HG02588 (cell line): Measurements from ENCODE around the gene RBM22.
"Not testable (repeated sequence)": the region's sequence is repeated elsewhere in the genome, so short reads cannot be mapped to it uniquely, and the experiment has no call there.

ENCODE experiments used
- ATAC-seq: cut with Tn5 transposase; IDR thresholded peaks from one replicate; pipeline ENCODE4 v1.9.1; 2021; ENCODE audit warnings: mild to moderate bottlenecking, moderate library complexity; ENCODE audit not compliant: unreplicated experiment

RBM22 gene

DNA sequence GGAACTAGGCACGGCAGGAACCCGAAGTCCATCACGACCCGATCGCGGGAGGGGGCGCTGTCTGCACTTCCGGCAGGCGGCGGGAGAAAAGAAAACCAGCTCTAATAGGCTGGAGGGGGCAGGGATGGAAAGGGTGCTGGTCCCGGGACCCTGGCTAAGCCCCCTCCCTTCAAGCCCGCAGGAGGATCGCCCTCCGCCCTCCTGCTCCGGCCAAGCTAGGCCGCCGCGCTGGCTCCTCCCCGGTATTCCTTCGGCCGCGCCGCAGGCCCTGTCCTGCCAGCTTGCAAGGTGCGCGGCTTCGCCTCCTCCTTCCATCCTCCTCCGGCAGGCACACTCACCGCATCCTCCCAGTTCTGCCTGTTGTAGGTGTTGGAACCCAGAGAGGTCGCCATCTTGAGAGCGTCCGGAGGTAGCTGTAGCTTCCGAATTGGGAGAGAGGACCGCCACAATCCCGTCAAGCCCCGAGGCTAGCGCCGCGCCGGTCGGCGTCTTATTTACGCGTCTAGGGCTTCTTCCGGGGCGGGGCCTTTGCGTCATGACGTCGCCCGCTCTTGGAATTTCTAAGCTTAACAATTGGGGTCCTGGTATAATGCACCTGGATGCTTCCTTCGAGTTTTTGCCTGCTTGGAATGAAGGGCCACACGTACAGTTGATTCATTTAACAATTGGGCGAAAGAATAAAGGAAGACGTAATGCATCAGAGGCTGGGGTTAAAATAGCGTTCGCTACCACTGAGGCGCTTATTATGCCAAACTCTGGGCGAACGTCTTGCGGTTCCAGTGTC, at the start of gene RBM22:
RBM22 (minus strand) TSS at position 469 of the 784 bp plus-strand sequence; CDS start at position 392, 77 bp downstream.
- ATAC-seq = peak; percentile 96

DNA sequence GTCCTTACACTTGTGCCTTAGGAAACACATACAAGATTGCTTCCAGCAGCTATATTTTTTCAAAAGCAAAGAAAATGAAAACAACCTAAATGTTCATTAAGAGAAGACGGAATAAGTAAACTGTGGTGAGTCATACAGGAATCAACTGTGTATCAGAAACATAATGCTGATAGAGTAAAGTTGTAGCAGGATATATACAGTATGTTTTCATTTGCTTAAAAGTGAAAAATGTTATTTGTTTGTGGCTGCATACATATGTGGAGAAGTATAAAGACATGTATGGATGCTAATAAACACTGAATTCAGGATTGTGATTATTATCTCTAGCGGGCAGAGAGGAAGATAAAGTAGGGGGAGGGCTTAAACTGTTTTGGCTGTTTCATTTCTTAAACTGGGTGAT, 49.6 kb upstream of the RBM22 start:
- no peak for ATAC-seq

DNA sequence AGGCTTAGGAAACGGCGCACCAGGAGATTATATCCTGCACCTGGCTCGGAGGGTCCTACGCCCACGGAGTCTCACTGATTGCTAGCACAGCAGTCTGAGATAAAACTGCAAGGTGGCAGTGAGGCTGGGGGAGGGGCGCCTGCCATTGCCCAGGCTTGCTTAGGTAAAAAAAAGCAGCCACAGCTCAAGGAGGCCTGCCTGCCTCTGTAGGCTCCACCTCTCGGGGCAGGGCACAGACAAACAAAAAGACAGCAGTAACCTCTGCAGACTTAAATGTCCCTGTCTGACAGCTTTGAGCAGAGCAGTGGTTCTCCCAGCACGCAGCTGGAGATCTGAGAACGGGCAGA, 42.3 kb upstream of the RBM22 start:
- ATAC-seq = not testable (repeated sequence)

DNA sequence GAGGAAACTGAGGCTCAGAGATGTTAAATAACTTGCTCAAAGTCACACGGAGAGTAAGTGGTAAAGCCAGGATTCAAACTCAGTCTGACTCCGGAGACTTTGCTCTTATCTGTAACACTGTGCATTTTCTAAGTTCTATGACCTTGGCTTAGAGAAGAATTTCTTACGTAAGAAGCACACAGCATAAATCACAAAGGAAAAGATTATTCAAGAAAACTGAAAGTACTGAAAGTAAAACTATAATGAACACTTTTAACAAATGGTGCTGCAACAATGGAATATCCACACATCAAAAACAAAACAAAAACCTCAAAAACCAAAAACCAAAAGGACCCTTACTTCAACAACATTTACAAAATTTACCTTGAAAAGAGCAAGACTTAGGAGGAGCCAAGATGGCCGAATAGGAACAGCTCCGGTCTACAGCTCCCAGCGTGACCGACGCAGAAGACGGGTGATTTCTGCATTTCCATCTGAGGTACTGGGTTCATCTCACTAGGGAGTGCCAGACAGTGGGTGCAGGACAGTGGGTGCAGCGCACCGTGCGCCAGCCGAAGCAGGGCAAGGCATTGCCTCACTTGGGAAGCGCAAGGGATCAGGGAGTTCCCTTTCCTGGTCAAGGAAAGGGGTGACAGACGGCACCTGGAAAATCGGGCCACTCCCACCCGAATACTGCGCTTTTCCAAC, 41.7 kb upstream of the RBM22 start:
- ATAC-seq = not testable (repeated sequence)

DNA sequence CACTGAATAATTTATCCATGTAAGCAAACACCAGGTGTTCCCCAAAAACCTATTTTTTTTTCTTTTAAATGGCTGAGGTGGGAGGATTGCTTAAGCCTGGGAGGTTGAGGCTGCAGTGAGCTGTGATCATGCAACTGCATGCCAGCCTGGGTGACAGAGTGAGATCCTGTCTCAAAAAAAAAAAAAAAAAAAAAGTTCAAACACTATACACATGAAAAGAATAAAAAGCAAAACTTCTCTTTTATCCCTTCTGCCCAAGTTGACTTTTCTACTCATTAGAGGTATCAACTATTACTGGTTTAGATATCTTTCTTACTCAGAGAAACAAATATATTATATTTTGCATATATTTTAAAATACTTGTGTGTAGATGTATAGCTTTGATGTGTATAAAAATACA, 40.1 kb upstream of the RBM22 start:
- ATAC-seq = no peak

DNA sequence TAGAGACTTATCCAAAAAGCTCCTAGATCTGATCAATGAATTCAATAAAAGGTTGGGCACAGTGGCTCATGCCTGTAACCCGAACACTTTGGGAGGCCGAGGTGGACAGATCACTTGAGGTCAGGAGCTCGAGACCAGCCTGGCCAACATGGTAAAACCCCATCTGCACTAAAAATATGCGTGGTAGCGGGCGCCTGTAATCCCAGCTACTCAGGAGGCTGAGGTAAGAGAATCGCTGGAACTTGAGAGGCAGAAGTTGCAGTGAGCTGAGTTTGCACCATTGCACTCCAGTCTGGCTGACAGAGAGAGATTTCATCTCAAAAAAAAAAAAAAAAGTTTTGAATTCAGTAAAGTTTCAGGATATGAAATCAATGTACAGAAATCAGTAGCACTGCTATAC, 38.0 kb upstream of the RBM22 start:
- ATAC-seq = no peak

DNA sequence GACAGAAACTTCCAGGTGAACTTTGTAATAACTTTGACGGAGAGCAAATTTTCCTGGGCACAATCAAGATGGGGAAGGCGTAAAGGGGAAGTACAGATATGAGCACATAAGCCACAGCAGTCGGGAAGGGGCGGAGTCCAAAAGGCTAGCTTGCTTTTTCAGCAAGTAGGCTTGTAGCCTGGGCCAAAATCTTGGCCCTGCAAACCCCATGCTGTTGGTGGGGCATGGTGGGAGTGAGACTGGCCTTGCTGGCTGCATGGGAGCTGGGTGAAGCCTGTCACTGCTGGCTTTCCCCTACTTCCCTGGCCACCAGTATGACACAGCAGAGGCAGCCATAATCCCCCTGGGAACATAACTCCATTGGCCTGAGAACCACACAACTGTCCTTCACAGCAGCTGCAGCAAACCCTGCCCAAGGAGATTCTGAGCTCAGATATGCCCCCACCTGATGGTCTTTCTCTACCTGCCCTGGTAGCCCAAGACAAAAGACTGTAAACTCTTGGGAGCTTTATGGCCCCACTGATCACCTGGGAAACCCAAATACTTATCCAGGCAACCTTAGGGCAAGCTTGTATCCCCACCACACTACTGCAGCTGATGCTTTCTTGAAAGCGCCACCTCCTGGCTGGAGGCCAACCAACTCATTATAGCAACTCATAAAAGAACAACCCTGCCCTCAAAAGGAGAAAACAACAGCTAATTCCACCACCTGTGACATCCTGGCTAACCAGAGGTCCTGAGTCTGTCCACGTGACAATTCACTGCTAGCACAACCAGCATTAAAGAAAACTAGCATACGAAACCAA, 33.9 kb upstream of the RBM22 start:
- no peak for ATAC-seq

DNA sequence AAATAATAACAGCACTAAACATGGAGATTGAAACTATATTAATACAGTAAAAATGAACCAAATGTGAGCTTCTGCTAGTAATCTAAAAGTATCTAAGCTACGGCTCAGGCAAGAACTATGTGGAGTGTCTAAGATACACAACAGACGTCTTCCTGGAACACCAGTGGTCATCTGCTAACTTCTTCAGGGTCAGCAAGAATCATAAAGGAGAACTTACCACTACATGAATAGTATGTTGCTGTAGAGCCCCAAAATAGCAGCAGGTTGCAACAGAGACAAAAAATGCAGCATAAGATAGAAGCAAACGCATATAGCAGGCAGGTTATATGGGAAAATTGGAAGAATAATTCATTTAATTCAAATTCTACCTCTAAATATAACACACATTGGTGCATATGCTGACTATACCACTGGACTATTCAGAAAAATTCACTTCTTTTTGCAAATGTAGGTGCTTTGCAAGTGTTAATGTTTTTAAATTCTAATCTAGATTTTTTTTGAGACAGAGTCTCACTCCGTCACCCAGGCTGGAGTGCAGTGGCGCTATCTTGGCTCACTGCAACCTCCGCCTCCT, 30.9 kb upstream of the RBM22 start:
- no peak for ATAC-seq

DNA sequence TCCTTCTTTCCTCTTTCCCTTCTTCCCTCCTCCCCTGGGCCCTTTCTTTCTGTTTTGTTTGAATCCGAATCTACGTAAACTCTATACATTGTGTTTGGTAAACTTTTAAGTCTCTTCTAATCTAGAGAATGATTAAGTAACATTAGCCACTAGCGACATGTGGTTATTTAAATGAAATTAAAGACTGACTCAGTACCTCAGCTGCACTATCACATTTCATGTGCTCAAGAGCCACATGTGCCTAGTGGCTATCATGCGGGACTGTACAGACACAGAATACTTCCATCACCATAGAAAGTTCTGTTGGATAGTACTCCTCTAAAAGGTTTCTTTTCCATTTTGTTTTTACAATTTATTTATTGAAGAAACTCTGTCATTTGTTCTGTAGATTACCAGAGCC, 29.0 kb upstream of the RBM22 start:
- no peak for ATAC-seq

DNA sequence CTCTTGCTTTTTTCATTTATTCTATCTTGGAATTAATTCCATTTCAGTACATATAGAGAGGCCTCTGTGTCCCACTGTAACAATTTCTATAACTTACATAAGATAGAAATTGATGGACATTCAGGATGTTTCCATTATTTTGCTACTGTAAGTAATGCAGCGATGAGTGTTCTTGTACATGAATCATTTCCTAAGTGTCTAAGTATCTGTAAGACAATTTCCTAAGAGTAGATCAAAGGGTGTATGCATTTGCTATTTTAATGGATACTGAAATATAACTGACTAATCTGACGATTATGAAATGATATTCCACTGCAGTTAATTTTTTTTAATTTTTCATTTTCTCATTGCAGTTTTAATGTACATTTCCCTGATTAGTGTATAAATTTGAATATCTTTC, 23.0 kb upstream of the RBM22 start:
- no peak for ATAC-seq

DNA sequence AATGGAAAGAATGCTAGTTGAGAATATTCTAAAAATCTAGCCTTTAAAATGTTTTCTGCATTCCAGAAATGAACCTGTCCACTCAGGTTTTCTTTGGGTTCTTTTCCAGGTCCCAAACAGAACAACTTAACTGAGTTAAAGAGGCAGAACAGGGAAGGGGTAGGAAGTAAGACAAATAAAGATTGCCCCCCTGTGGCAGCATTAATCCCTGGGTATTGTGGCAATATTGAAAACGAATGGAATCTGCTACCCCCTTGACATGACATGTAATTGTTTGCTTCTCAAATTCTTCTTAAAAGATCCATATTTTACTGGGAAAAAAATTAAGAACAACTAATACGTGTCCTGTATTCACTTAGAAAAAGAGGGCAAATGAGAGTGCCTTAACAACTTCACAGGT, 9.3 kb upstream of the RBM22 start:
- ATAC-seq = no peak

DNA sequence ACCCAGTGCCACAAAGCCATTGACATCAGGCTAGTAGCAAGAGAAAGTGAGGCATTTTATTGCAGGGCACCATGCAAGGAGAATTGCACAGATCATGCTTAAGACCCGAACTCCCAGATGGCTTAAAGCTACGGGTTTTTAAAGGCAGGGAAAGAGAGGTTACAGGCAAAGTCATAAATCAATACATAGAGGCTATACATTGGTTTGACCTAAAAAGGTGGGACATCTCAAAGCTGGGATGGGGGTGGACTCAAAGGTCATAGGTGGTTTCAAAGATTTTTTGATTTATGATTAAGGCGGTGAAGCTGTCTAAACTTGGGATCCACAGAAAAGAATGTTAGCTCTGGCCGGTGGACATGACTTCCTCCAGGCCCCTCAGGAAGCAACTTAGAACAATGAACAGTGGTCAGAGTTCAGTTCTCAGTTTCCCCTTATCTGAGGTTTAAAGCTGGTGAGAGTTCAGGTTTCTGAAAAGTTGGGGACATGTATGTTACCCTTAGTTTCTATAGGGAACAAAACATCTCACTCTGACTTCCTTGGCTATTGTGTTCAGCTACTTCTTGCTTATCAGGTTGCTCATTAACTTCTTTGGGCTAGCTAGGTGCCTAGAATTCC, 6.0 kb upstream of the RBM22 start:
- ATAC-seq = no peak

DNA sequence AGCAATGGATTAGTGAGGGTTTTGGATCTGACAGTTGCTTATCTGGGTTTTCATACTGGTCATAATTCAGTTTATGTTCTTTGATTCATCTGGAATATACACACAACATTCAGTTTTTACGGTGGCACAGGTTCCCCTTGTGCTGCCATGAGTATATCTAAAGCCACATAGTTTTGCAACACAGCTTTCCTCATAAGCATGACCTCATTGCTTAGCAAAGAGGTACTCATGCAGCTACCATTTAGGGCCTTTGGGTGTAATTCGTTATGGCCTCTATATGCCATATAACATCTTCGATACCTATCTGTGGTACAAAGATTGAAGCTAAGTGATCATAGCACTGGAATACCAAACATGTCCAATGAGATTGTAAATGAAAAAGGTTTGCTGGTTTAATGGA, 2.9 kb upstream of the RBM22 start:
- no peak for ATAC-seq

DNA sequence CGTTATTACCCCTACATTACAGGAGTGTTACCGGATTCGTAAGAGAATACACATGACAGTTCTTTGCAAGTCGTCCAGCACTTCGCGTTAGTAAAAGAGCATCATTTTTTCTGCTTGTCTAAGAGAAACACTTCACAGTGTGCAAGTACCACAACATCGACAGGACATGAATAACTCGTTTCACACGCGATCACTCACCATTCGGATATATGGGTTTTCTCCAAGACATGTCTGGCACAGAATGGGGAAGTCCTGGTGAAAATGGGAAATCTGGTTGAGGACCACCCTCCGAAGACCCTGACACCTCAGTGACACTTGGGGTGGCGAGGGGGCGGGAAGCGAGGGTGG, 642 bp downstream of the RBM22 start:
- no peak for ATAC-seq

DNA sequence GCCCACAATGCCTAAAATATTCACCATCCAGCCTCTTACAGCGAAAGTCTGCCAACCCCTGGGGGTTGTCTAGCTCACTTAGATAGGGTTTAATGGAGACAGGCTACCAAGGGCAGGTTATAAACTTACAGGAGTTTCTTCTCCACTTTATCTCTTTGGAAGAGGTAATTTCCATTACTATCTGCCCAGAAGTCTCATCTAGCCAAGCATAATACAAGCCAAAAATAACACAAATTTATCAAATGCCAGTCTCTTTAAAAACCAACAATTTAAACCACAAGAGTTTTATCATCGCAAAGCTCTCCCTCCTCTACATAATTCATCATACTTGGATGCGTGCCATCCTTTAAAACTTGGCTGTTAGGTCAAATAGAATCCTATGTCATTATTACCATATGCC, 6.2 kb downstream of the RBM22 start:
- ATAC-seq = no peak

DNA sequence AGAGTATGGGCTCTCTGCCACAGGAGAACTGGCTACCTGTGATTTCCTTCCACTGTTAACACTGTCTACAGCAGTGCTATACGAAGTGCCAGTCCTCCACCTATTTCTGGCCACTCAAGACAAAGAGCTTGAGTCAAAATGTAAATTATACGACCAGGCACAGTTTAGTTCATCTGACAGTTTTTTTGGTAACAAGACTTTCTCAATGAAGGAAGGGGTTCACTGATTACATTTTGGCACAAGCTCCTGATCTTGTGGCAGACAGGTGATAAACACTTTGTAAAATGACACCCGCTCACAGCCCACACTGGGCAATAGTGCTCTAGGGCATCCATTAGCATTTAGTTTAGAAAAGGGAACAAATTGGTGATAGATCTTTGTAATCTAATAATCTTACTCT, 8.6 kb downstream of the RBM22 start:
- no peak for ATAC-seq

DNA sequence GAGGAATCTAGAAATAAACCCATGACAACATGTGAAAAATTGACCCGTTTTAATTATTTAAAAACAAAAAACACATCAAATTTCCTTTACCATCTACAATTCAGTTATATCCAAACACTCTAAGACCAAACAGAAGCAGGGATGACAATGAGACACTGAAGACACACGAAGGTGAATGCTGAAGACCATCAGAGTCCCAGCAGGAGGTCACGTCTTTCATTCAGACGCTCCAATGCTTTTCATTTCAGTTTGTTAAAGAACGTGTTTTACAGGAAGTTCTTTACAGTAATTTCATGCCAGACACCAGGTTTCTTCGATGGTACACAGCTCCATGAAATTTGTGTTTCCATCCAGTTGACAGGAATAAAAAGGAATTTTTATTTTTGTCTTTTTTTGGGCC, 10.1 kb downstream of the RBM22 start:
- no peak for ATAC-seq

DNA sequence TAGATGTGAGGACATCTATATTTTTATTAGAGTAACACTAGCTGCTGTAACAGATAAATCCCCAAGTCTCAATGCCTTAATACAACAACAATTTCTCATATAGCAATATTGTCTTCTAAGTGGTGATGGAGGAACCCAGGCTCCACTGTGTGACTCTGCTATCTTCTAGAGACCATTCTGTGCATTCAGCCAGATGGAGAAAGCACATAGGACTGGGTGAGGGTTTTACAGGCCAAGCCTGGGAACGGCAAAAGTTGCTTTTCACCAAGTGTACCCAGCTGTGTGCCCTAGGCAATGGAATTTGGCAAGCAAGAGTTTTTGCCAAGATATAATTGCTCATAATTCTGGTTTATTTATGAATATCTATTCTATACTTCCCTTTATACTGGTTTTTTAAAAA, 11.7 kb downstream of the RBM22 start:
- ATAC-seq = no peak

DNA sequence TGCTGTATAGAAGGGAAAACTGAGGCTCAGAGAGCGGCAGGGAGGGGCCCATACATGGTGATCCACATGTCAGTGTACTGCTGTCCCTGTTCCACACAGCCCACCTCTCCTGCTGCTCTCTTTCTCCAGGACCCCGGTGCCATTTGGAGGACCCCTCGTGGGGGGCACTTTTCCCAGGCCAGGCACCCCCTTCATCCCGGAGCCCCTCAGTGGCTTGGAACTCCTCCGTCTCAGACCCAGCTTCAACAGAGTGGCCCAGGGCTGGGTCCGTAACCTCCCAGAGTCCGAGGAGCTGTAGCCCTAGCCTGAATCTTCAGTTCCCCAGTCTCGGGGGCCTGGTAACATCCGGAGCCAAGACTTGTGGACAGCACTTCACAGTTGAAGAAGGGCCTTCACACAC, 24.3 kb downstream of the RBM22 start:
- no peak for ATAC-seq

DNA sequence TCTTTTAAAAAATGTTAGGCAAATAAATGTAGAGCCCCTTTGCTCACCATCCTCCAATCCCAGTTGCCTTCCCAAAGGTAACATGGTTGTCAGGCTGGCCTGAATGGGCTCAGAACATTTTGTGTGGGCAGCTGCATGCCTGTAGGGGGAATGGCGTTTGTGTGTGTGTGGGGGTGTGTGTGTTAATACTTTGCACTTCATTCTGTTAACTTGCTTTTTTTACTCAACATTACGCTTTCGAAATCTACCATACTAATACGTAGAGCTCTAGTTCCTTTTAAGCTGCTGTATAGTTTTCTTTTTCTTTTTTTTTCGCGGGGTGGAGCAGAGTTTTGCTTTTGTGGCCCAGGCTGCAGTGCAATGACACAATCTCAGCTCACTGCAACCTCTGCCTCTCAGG, 25.8 kb downstream of the RBM22 start:
- ATAC-seq = no peak

DNA sequence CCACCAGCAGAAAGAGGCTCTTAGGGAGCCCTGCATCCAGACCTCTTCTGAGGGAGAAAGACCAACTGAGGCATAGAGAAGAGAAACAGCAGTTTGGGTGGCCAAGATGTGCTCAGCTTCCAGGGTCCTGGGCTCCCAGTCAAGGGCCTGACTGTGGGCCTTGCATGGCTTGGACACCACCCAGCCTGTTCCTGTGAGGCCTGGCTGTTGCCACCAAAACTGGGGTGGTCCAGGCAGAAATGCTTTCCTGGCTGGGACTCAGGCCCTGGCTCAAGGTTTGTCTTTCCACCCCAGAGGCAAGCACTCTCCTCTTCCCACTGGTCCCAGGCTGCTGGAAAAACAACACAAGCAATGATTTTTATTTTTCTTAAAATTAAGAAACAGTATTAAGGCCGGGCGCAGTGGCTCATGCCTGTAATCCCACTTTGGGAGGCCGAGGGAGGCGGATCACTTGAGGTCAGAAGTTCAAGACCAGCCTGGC, 26.5 kb downstream of the RBM22 start:
- no peak for ATAC-seq
